Measurements from ENCODE around the gene DYNLL2.
"Not testable (repeated sequence)": the region's sequence is repeated elsewhere in the genome, so short reads cannot be mapped to it uniquely, and the experiment has no call there.

The DYNLL2 gene

GRCh38 chr17:58136669-58137279 is 53.6 kb downstream of the DYNLL2 start:
- Histone ChIP-seq H3K27me3 (ENCODE audit: insufficient read depth, low read length) (peaks cover 23% of the 10 kb centered on the region), H3K4me3 (ENCODE audit: low read length) (no peak overlapping the region), H3K27ac (ENCODE audit: low read depth, low read length) (no peak overlapping the region), H3K4me1 (ENCODE audit: insufficient read depth, low read length) (no peaks in the 10 kb centered on the region), H3K36me3 (ENCODE audit: insufficient read depth, low read length) (no peaks in the 10 kb centered on the region), H3K9ac (ENCODE audit: low read depth, low read length) (no peak overlapping the region), H3K9me3 (ENCODE audit: insufficient read depth, low read depth, low read length) (no peaks in the 10 kb centered on the region)
- 32% methylated on average over 8 of the region's 8 CpGs for WGBS

- 77% methylated on average over 5 of the region's 5 CpGs for WGBS
- H3K27ac ChIP-seq (ENCODE audit: low read depth, low read length), result no peak overlapping the region
Observed at GRCh38 chr17:58141505-58141904, 58.3 kb downstream of the DYNLL2 start.

GRCh38 chr17:58143335-58143734 is 60.1 kb downstream of the DYNLL2 start:
- Histone ChIP-seq H3K27me3 (ENCODE audit: insufficient read depth, low read length) (peaks cover 13% of the 10 kb centered on the region), H3K9me3 (ENCODE audit: insufficient read depth, low read depth, low read length) (peaks cover 15% of the 10 kb centered on the region; the same call in 1 of the 2 replicates)
- not testable (repeated sequence) for H3K4me1 ChIP-seq (ENCODE audit: insufficient read depth, low read length); H3K4me3 ChIP-seq (ENCODE audit: low read length); H3K27ac ChIP-seq (ENCODE audit: low read depth, low read length); H3K36me3 ChIP-seq (ENCODE audit: insufficient read depth, low read length); H3K9ac ChIP-seq (ENCODE audit: low read depth, low read length)
- 90% methylated on average over 3 of the region's 4 CpGs for WGBS

More at GRCh38 chr17:58141505-58141904, 58.3 kb downstream of the DYNLL2 start:
- no peak overlapping the region for H3K4me3 ChIP-seq (ENCODE audit: low read length)
- H3K36me3 ChIP-seq (ENCODE audit: insufficient read depth, low read length), result no peaks in the 10 kb centered on the region
- H3K9ac ChIP-seq (ENCODE audit: low read depth, low read length), result no peak overlapping the region
- H3K4me1 ChIP-seq (ENCODE audit: insufficient read depth, low read length), result no peaks in the 10 kb centered on the region
- peaks cover 15% of the 10 kb centered on the region; the same call in 1 of the 2 replicates for H3K9me3 ChIP-seq (ENCODE audit: insufficient read depth, low read depth, low read length)
- peaks cover 3% of the 10 kb centered on the region; the same call in 1 of the 2 replicates for H3K27me3 ChIP-seq (ENCODE audit: insufficient read depth, low read length)

- H3K27me3 ChIP-seq (ENCODE audit: insufficient read depth, low read length), result peaks cover 27% of the 10 kb centered on the region
- no peak overlapping the region for H3K4me3 ChIP-seq (ENCODE audit: low read length)
Observed at GRCh38 chr17:58144801-58145200, 61.6 kb downstream of the DYNLL2 start.

More at GRCh38 chr17:58144801-58145200, 61.6 kb downstream of the DYNLL2 start:
- 88% methylated on average over 1 of the region's 1 CpG for WGBS
- peaks cover 15% of the 10 kb centered on the region; the same call in 1 of the 2 replicates for H3K9me3 ChIP-seq (ENCODE audit: insufficient read depth, low read depth, low read length)
- no peaks in the 10 kb centered on the region for H3K4me1 ChIP-seq (ENCODE audit: insufficient read depth, low read length)
- H3K36me3 ChIP-seq (ENCODE audit: insufficient read depth, low read length), result no peaks in the 10 kb centered on the region
- no peak overlapping the region for H3K27ac ChIP-seq (ENCODE audit: low read depth, low read length)
- no peak overlapping the region for H3K9ac ChIP-seq (ENCODE audit: low read depth, low read length)

Data from HUES64 (cell line).